SK-N-SH treated with all-trans-retinoic acid at 6 μM for 48 hours (cell line): ENCODE results near the gene SCAMP5.

Source experiments
- ATAC-seq: fragments of 200-7000 bp; cut with Tn5 transposase; 3 replicates; pipeline ENCODE4 v1.9.1; 2020; ENCODE audit warnings: mild to moderate bottlenecking, moderate library complexity
- ARNTL ChIP-seq: fragments of 450-650 bp; formaldehyde crosslinking; IDR thresholded peaks from 2 replicates; pipeline ENCODE4 v1.5.0; 2020; ENCODE audit warnings: low read depth, mild to moderate bottlenecking, moderate library complexity, borderline replicate concordance
- CSDC2 ChIP-seq: fragments of 250-450 bp; sonication (Bioruptor Pico); IDR thresholded peaks from 2 replicates; pipeline ENCODE4 v1.5.0; 2020; ENCODE audit warnings: mild to moderate bottlenecking, moderate library complexity
- CSRNP3 ChIP-seq: fragments of 250-450 bp; sonication (Bioruptor Pico); IDR thresholded peaks from 2 replicates; pipeline ENCODE4 v1.5.1; 2021; ENCODE audit warnings: mild to moderate bottlenecking, moderate library complexity
- ESRRG ChIP-seq: fragments of 250-450 bp; sonication (Bioruptor Pico); IDR thresholded peaks from 2 replicates; pipeline ENCODE4 v1.6.1; 2021; ENCODE audit warnings: mild to moderate bottlenecking
- GLIS3 ChIP-seq: fragments of 250-450 bp; sonication (Bioruptor Pico); IDR thresholded peaks from 2 replicates; pipeline ENCODE4 v1.5.0; 2020; ENCODE audit warnings: mild to moderate bottlenecking, moderate library complexity
- OSR1 ChIP-seq: fragments of 250-450 bp; sonication (Bioruptor Pico); IDR thresholded peaks from 2 replicates; pipeline ENCODE4 v1.8.0; 2022; ENCODE audit warnings: moderate library complexity, mild to moderate bottlenecking, inconsistent platforms
- PATZ1 ChIP-seq: fragments of 250-450 bp; sonication (Bioruptor Pico); IDR thresholded peaks from 2 replicates; pipeline ENCODE4 v1.8.0; 2020; ENCODE audit warnings: mild to moderate bottlenecking, moderate library complexity, borderline replicate concordance
- POU6F1 ChIP-seq: fragments of 250-450 bp; sonication (Bioruptor Pico); IDR thresholded peaks from 2 replicates; pipeline ENCODE4 v1.8.0; 2021; ENCODE audit warnings: low read depth, mild to moderate bottlenecking, moderate library complexity, borderline replicate concordance
- PPARA ChIP-seq: fragments of 250-450 bp; sonication (Bioruptor Pico); IDR thresholded peaks from 2 replicates; pipeline ENCODE4 v1.5.0; 2020; ENCODE audit warnings: mild to moderate bottlenecking, borderline replicate concordance
- RARB ChIP-seq: fragments of 250-450 bp; sonication (Bioruptor Pico); IDR thresholded peaks from 2 replicates; pipeline ENCODE4 v1.8.0; 2021; ENCODE audit warnings: mild to moderate bottlenecking, moderate library complexity
- SNAI2 ChIP-seq: fragments of 250-450 bp; sonication (Bioruptor Pico); IDR thresholded peaks from 2 replicates; pipeline ENCODE4 v1.5.0; 2020; ENCODE audit warnings: mild to moderate bottlenecking, moderate library complexity
- TCF4 ChIP-seq: fragments of 250-450 bp; sonication (Bioruptor Pico); IDR thresholded peaks from 2 replicates; pipeline ENCODE4 v1.8.0; 2021; ENCODE audit warnings: mild to moderate bottlenecking, moderate library complexity, borderline replicate concordance
- TOX ChIP-seq: fragments of 250-450 bp; sonication (Bioruptor Pico); IDR thresholded peaks from 2 replicates; pipeline ENCODE4 v1.8.0; 2021; ENCODE audit warnings: mild to moderate bottlenecking, moderate library complexity, borderline replicate concordance
- TSHZ2 ChIP-seq: fragments of 250-450 bp; sonication (Bioruptor Pico); IDR thresholded peaks from 2 replicates; pipeline ENCODE4 v1.5.0; 2020; ENCODE audit warnings: mild to moderate bottlenecking, moderate library complexity
- ZC3H10 ChIP-seq: fragments of 250-450 bp; sonication (Bioruptor Pico); IDR thresholded peaks from 2 replicates; pipeline ENCODE4 v1.5.1; 2021; ENCODE audit warnings: mild to moderate bottlenecking, moderate library complexity
- ZFP3 ChIP-seq: fragments of 250-450 bp; sonication (Bioruptor Pico); IDR thresholded peaks from 2 replicates; pipeline ENCODE4 v1.5.0; 2020; ENCODE audit warnings: mild to moderate bottlenecking, moderate library complexity
- ZNF565 ChIP-seq: fragments of 450-650 bp; formaldehyde crosslinking; conservative IDR thresholded peaks from 2 replicates; pipeline ENCODE4 v1.5.0; 2020; ENCODE audit warnings: low read depth, mild to moderate bottlenecking, moderate library complexity
- ZNF70 ChIP-seq: fragments of 450-650 bp; formaldehyde crosslinking; IDR thresholded peaks from 2 replicates; pipeline ENCODE4 v1.5.0; 2020; ENCODE audit warnings: mild to moderate bottlenecking, moderate library complexity
- ZNF8 ChIP-seq: fragments of 450-650 bp; formaldehyde crosslinking; IDR thresholded peaks from 2 replicates; pipeline ENCODE4 v1.5.0; 2020; ENCODE audit warnings: mild to moderate bottlenecking, moderate library complexity

Gene SCAMP5

GRCh38 chr15:75058127-75058905, 63.0 kb downstream of the SCAMP5 start (continued):
- TF ChIP-seq CSRNP3 = no peak
- no peak for TF ChIP-seq PPARA (CRISPR knock-in tag)
- no peak for TF ChIP-seq OSR1 (CRISPR knock-in tag)
- TF ChIP-seq TCF4 (CRISPR knock-in tag) = no peak

GRCh38 chr15:75059607-75060006, 64.2 kb downstream of the SCAMP5 start:
- ATAC-seq = no peak
- TF ChIP-seq SNAI2 (CRISPR knock-in tag) = no peak
- TF ChIP-seq ZNF565 (CRISPR knock-in tag) = no peak
- TF ChIP-seq TSHZ2 (CRISPR knock-in tag) = no peak
- no peak for TF ChIP-seq ZFP3 (CRISPR knock-in tag)
- no peak for TF ChIP-seq TOX
- no peak for TF ChIP-seq POU6F1 (CRISPR knock-in tag)
- no peak for TF ChIP-seq GLIS3
- no peak for TF ChIP-seq CSRNP3
- TF ChIP-seq PATZ1 (CRISPR knock-in tag) = no peak
- TF ChIP-seq ZNF70 = no peak
- TF ChIP-seq TCF4 (CRISPR knock-in tag) = no peak
- no peak for TF ChIP-seq ZNF8
- no peak for TF ChIP-seq CSDC2 (CRISPR knock-in tag)
- TF ChIP-seq ESRRG (CRISPR knock-in tag) = no peak
- TF ChIP-seq PPARA (CRISPR knock-in tag) = no peak
- TF ChIP-seq RARB (CRISPR knock-in tag) = no peak
- TF ChIP-seq ZC3H10 (CRISPR knock-in tag) = no peak

- ATAC-seq = no peak
- TF ChIP-seq ZC3H10 (CRISPR knock-in tag) (no peak), GLIS3 (no peak), ZNF8 (no peak), ARNTL (CRISPR knock-in tag) (no peak), ZNF565 (CRISPR knock-in tag) (no peak), TSHZ2 (CRISPR knock-in tag) (no peak), POU6F1 (CRISPR knock-in tag) (no peak), SNAI2 (CRISPR knock-in tag) (no peak)
- TF ChIP-seq, all 23 proteins: peak for 0
Measured at GRCh38 chr15:75061272-75061671, 65.9 kb downstream of the SCAMP5 start.
